Mucosa of stomach (tissue), 1 donor: ENCODE results near the gene GMPPA.

ENCODE experiments used
- H3K27me3 ChIP-seq: one replicate; pipeline ENCODE4 v1.7.0; 2013; ENCODE audit warnings: mild to moderate bottlenecking, low read length; ENCODE audit not compliant: control insufficient read depth, insufficient read depth
- H3K36me3 ChIP-seq: one replicate; pipeline ENCODE4 v1.7.0; 2013; ENCODE audit warnings: low read length; ENCODE audit not compliant: control insufficient read depth, insufficient read depth
- H3K4me1 ChIP-seq: one replicate; pipeline ENCODE4 v1.7.0; 2013; ENCODE audit warnings: mild to moderate bottlenecking, low read length; ENCODE audit not compliant: control insufficient read depth, insufficient read depth
- H3K4me3 ChIP-seq: one replicate; pipeline ENCODE4 v1.7.0; 2013; ENCODE audit warnings: low read length
- H3K9ac ChIP-seq: one replicate; pipeline ENCODE4 v1.7.0; 2013; ENCODE audit warnings: mild to moderate bottlenecking, low read length, moderate library complexity
- H3K9me3 ChIP-seq: one replicate; pipeline ENCODE4 v1.7.0; 2013; ENCODE audit warnings: mild to moderate bottlenecking, low read length, moderate library complexity; ENCODE audit not compliant: control insufficient read depth
- donor health status: Pancreatic carcinoma.

GMPPA gene

DNA sequence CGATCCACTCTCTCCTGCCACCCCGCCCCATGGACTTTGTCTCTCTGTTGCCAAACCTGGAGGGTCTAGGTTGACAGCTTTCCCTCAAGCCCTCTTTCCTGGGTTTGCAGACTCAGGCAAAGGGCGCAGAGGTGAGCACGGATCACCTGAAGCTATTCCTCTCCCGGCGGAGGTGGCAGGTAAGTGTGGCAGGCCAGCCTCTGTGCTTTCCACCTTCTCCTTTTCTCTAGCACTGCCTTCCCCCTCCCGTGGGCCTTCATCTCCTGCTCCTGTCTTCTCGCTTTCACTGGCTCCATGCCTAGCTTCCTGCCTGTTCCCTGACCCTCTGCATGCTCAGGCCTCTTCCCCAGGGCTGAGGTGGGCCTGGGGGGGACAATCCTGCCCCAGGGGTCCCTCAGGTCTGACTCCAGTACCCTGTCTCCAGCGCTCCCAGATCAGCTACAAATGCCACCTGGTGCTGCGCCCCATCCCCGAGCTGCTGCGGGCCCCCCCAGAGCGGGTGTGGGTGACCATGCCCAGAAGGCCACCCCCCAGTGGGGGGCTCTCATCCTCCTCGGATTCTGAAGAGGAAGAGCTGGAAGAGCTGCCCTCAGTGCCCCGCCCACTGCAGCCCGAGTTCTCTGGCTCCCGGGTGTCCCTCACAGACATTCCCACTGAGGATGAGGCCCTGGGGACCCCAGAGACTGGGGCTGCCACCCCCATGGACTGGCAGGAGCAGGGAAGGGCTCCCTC lies 15.9 kb upstream of the GMPPA start:
- Histone ChIP-seq H3K27me3 (peaks cover 68% of the 10 kb centered on the region), H3K9me3 (no peaks in the 10 kb centered on the region), H3K4me3 (no peak overlapping the region), H3K4me1 (peaks cover 14% of the 10 kb centered on the region), H3K9ac (no peak overlapping the region), H3K36me3 (no peaks in the 10 kb centered on the region)

DNA sequence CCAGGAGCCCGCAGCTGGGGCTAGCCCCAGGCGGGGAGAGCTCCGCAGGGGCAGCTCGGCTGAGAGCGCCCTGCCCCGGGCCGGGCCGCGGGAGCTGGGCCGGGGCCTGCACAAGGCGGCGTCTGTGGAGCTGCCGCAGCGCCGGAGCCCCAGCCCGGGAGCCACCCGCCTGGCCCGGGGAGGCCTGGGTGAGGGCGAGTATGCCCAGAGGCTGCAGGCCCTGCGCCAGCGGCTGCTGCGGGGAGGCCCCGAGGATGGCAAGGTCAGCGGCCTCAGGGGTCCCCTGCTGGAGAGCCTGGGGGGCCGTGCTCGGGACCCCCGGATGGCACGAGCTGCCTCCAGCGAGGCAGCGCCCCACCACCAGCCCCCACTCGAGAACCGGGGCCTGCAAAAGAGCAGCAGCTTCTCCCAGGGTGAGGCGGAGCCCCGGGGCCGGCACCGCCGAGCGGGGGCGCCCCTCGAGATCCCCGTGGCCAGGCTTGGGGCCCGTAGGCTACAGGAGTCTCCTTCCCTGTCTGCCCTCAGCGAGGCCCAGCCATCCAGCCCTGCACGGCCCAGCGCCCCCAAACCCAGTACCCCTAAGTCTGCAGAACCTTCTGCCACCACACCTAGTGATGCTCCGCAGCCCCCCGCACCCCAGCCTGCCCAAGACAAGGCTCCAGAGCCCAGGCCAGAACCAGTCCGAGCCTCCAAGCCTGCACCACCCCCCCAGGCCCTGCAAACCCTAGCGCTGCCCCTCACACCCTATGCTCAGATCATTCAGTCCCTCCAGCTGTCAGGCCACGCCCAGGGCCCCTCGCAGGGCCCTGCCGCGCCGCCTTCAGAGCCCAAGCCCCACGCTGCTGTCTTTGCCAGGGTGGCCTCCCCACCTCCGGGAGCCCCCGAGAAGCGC lies 15.0 kb upstream of the GMPPA start:
- H3K4me1 ChIP-seq: peaks cover 14% of the 10 kb centered on the region
- no peak overlapping the region for H3K4me3 ChIP-seq
- H3K27me3 ChIP-seq: peaks cover 73% of the 10 kb centered on the region
- H3K9ac ChIP-seq: no peak overlapping the region
- H3K9me3 ChIP-seq: no peaks in the 10 kb centered on the region
- H3K36me3 ChIP-seq: no peaks in the 10 kb centered on the region

DNA sequence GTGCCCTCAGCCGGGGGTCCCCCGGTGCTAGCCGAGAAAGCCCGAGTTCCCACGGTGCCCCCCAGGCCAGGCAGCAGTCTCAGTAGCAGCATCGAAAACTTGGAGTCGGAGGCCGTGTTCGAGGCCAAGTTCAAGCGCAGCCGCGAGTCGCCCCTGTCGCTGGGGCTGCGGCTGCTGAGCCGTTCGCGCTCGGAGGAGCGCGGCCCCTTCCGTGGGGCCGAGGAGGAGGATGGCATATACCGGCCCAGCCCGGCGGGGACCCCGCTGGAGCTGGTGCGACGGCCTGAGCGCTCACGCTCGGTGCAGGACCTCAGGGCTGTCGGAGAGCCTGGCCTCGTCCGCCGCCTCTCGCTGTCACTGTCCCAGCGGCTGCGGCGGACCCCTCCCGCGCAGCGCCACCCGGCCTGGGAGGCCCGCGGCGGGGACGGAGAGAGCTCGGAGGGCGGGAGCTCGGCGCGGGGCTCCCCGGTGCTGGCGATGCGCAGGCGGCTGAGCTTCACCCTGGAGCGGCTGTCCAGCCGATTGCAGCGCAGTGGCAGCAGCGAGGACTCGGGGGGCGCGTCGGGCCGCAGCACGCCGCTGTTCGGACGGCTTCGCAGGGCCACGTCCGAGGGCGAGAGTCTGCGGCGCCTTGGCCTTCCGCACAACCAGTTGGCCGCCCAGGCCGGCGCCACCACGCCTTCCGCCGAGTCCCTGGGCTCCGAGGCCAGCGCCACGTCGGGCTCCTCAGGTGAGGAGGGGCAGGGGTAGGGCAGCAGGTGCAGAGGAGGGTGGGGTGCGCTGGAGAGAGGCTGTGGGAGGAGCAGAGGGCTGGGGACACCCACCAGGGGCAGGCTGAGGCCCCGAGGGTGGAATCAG lies 14.1 kb upstream of the GMPPA start:
- Histone ChIP-seq H3K27me3 (peaks cover 73% of the 10 kb centered on the region), H3K4me3 (no peak overlapping the region), H3K9me3 (no peaks in the 10 kb centered on the region), H3K4me1 (peaks cover 14% of the 10 kb centered on the region), H3K9ac (no peak overlapping the region), H3K36me3 (no peaks in the 10 kb centered on the region)

DNA sequence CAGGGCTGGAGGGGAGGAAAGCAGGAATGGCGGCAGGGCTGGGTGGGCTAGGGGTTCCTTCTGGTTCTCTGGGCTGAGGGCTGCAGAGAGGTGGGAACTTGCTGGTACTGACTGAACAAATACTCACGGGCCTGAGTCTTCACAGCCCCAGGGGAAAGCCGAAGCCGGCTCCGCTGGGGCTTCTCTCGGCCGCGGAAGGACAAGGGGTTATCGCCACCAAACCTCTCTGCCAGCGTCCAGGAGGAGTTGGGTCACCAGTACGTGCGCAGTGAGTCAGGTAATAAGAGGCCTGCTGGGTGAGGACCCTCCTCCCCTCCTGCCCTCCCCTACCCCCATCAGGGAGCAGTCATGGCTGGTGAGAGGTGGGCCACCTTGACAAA lies 13.5 kb upstream of the GMPPA start:
- no peak overlapping the region for H3K9ac ChIP-seq
- peaks cover 73% of the 10 kb centered on the region for H3K27me3 ChIP-seq
- H3K9me3 ChIP-seq: no peaks in the 10 kb centered on the region
- no peak overlapping the region for H3K4me3 ChIP-seq
- peaks cover 14% of the 10 kb centered on the region for H3K4me1 ChIP-seq
- H3K36me3 ChIP-seq: no peaks in the 10 kb centered on the region

DNA sequence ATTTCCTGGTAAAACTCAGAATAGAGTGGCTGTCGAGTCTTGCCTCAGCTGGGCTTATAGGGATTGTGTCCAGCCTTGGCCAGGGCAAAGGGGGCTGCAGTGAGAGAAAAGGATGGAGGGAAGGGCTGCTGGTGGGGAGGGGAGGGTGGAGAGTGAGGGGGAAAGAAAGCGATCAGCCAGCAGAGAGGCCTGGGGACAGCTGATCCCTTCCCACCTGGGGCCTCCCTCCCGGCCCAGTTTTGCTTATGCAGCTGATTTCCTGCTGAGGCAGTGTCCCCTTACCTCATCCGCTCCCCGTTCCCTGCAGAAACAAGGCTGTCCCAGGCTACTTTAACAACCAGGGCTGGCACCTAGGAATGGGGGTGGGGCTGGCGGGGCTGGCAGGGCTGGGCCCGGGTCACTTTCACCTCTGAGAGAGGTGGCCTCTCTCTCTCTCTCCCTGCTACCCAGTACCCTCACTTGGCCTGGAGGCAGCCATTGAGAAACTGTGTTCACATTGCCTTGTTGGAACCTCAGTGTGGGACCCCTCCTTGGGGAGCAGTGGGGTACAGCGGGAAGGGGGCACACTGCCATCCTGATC lies 12.2 kb upstream of the GMPPA start:
- no peak overlapping the region for H3K9ac ChIP-seq
- peaks cover 14% of the 10 kb centered on the region for H3K4me1 ChIP-seq
- H3K9me3 ChIP-seq: no peaks in the 10 kb centered on the region
- peaks cover 74% of the 10 kb centered on the region for H3K27me3 ChIP-seq
- H3K4me3 ChIP-seq: no peak overlapping the region
- H3K36me3 ChIP-seq: no peaks in the 10 kb centered on the region

DNA sequence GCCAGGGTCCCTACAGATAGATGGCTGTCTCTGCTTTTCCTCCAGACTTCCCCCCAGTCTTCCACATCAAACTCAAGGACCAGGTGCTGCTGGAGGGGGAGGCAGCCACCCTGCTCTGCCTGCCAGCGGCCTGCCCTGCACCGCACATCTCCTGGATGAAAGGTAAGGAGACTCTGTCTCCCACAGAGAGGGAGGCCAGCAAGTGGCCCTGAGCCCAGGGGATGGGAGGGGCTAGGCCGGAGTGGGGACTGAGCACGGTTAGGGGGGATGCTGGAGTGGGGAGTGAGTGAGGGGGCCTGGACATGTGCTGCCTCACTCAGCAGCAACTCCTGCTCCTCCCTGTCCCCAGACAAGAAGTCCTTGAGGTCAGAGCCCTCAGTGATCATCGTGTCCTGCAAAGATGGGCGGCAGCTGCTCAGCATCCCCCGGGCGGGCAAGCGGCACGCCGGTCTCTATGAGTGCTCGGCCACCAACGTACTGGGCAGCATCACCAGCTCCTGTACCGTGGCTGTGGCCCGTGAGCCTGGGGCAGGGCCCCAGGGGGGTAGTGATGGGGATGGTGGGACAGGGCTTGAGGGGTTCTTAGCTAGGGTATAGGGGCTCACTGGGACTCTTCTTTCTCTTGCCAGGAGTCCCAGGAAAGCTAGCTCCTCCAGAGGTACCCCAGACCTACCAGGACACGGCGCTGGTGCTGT lies 10.4 kb upstream of the GMPPA start:
- Histone ChIP-seq H3K9ac (no peak overlapping the region), H3K4me1 (peaks cover 14% of the 10 kb centered on the region), H3K36me3 (no peaks in the 10 kb centered on the region), H3K27me3 (peaks cover 68% of the 10 kb centered on the region), H3K9me3 (no peaks in the 10 kb centered on the region), H3K4me3 (no peak overlapping the region)

DNA sequence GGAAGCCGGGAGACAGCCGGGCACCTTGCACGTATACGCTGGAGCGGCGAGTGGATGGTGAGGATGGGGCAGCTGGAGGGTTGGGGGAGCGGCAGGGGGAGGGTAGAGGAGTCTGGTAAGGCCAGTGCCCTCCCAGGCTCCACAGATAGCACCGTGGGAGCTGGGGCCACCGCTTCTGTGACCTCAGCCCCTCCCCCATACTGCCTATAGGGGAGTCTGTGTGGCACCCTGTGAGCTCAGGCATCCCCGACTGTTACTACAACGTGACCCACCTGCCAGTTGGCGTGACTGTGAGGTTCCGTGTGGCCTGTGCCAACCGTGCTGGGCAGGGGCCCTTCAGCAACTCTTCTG lies 9.9 kb upstream of the GMPPA start:
- Histone ChIP-seq H3K27me3 (peaks cover 68% of the 10 kb centered on the region), H3K36me3 (no peaks in the 10 kb centered on the region), H3K4me3 (no peak overlapping the region), H3K4me1 (peaks cover 11% of the 10 kb centered on the region), H3K9ac (no peak overlapping the region), H3K9me3 (no peaks in the 10 kb centered on the region)

DNA sequence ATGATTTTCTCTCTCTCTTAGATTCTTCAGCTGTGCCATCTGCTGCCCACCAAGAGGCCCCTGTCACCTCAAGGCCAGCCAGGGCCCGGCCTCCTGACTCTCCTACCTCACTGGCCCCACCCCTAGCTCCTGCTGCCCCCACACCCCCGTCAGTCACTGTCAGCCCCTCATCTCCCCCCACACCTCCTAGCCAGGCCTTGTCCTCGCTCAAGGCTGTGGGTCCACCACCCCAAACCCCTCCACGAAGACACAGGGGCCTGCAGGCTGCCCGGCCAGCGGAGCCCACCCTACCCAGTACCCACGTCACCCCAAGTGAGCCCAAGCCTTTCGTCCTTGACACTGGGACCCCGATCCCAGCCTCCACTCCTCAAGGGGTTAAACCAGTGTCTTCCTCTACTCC lies 9.4 kb upstream of the GMPPA start:
- Histone ChIP-seq H3K27me3 (peaks cover 65% of the 10 kb centered on the region), H3K9ac (no peak overlapping the region), H3K9me3 (no peaks in the 10 kb centered on the region), H3K4me3 (no peak overlapping the region), H3K36me3 (no peaks in the 10 kb centered on the region), H3K4me1 (peaks cover 7% of the 10 kb centered on the region)

DNA sequence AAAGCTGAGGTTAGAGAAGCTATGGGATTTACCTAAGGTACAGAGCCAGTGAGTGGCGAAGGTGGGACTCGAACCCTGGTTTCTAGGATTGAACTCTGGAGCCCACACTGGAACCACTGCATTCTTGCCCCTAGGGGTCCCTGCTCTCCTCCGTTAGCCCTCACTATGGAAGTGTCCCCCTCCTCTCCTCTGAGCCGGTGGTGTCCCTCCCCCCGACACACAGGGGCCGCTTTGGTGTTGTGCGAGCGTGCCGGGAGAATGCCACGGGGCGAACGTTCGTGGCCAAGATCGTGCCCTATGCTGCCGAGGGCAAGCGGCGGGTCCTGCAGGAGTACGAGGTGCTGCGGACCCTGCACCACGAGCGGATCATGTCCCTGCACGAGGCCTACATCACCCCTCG lies 8.5 kb upstream of the GMPPA start:
- H3K27me3 ChIP-seq: peaks cover 65% of the 10 kb centered on the region
- no peak overlapping the region for H3K4me3 ChIP-seq
- H3K9me3 ChIP-seq: no peaks in the 10 kb centered on the region
- no peaks in the 10 kb centered on the region for H3K36me3 ChIP-seq
- no peaks in the 10 kb centered on the region for H3K4me1 ChIP-seq
- H3K9ac ChIP-seq: no peak overlapping the region

DNA sequence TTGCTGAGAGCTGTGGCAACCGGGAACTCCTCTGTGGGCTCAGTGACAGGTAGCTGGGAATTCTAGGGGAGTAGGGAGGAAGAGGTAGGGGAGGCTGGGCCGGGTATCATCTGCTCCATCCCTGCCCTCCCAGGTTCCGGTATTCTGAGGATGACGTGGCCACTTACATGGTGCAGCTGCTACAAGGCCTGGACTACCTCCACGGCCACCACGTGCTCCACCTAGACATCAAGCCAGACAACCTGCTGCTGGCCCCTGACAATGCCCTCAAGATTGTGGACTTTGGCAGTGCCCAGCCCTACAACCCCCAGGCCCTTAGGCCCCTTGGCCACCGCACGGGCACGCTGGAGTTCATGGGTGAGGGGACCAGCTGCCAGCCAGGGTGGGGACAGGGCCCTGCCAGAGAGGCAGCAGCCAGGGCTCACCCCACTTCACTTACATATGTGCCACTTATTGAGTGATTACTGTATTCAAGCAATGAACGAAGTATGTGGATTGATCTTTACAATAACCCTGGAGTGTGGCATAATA lies 8.0 kb upstream of the GMPPA start:
- Histone ChIP-seq H3K4me1 (no peaks in the 10 kb centered on the region), H3K27me3 (peaks cover 65% of the 10 kb centered on the region), H3K9me3 (no peaks in the 10 kb centered on the region), H3K4me3 (no peak overlapping the region), H3K36me3 (no peaks in the 10 kb centered on the region), H3K9ac (no peak overlapping the region)

DNA sequence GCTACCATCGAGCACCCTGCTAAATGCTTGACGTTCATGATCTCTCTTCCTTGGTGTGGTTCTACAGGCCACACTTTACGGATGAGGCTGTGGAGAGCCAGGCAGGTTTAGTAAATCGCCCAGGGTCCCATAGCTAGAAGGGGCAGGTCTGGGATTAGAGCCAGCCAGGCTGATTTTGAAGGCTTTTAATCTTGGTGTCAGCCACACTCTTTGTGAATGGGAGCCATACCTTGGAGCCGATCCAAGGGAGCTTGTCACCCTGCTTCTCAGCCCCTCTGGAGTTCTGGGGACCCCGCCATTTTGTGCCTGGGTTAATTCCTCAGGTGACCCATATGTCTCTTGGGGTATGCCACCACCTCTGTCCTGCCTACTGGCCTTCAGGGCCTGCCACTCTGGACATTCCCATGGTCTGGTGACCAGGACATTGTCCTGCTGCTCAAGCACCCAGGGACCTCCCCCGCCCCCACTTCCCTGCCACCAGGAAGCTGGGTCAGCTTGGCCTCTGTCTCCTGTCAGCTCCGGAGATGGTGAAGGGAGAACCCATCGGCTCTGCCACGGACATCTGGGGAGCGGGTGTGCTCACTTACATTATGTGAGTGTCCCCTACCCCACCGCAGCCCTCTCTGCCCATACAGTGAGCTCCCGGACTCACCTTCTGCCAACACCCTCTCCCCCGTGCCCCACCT lies 7.3 kb upstream of the GMPPA start:
- no peaks in the 10 kb centered on the region for H3K4me1 ChIP-seq
- H3K27me3 ChIP-seq: peaks cover 65% of the 10 kb centered on the region
- no peaks in the 10 kb centered on the region for H3K36me3 ChIP-seq
- no peaks in the 10 kb centered on the region for H3K9me3 ChIP-seq
- H3K4me3 ChIP-seq: no peak overlapping the region
- H3K9ac ChIP-seq: no peak overlapping the region
